ENCODE data around the gene POU2AF3.

Gene POU2AF3

DNA sequence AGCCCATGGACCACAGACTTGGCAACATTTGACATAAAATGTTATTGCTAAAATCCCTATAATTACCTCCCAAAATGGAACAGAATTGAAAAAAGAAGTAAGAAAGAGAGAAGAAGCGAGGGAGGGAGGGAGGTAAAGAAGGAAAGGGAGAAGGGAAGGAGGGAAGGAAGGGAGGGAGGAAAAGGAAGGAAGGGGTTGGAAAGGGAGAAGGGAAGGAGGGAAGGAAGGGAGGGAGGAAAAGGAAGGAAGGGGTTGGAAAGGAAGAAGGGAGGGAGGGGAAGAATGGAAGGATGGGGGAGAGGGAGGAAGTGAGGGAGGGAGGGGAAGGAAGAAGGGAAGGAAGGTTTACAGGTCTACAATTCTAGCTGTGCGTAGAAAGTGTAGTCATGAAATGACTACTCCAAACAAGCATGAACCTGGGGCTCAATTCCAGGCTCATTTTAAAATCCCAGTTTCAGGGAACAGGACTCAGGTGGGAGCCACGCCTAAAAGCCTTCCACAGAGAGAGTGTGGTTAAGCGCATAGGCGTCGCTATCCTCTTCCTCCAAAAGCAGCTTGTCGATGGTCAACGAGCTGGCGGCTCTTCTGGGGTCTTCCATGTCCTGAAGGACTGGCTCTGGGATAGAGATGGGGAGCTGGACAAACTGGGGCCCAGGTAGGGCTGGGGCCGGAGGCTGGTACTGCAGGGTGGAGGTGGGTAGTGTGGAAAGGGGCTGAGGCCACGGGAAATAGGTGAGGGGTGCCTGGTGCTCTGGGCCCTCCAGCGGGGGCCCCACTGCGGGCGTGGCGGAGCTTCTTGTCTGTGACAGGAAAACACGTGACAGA is 55.6 kb downstream of the POU2AF3 start:
- no peak for DNase-seq

- DNase-seq = no peak
Measured at GRCh38 chr11:111354601-111354891, 56.2 kb downstream of the POU2AF3 start.

- DNase-seq = no peak
Measured at GRCh38 chr11:111355101-111355500, 56.8 kb downstream of the POU2AF3 start.

DNA sequence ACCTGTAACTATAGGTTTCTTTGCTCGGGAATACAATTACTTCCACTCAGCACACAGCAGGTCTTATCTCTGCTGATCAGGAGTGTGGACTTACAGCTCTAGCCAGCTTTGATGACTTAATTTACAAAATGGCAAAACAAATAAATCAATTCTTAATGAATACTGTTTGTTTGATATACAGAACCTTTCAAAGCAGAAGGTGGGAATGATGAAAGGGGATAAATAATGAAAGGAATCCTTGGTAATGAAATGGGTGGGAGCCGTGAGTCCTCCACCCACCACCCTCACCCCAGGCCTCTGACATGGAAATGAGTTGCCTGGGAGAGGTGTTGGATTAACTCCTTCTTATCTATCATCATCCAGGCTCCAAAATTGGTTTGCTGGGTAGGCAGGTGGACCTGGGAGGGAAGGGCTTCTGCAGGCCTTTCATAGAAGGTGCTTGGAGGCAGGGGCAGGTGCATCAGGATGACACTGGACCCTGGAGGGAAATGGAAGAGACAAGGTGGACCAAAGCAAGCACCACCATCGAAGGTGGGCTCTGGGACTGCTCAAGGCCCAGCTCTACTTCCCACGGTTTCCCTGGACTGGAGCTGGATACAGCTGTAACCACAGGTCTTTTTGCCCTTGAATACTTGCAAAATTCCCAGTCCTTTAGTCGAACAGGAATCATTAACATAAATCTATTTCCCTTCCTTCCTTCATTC is 57.8 kb downstream of the POU2AF3 start:
- no peak for DNase-seq

DNA sequence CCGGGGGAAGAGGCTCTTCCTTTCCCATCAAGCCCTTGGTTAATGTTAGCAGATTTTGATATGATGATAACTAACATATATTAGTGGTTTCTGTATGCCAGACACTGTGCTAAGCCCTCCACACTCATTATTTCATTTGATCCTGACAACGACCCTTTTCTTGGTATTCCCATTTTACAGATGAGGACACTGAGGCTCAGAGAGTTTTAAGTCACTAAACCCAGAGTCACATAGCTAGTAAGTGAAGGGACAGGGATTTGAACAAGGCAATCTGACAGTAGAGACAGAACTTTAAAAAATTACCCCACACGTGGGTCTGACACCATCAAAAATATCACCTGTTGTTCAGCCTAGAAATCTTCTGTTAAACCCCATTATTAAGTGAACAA is 58.3 kb downstream of the POU2AF3 start:
- DNase-seq = no peak

DNA sequence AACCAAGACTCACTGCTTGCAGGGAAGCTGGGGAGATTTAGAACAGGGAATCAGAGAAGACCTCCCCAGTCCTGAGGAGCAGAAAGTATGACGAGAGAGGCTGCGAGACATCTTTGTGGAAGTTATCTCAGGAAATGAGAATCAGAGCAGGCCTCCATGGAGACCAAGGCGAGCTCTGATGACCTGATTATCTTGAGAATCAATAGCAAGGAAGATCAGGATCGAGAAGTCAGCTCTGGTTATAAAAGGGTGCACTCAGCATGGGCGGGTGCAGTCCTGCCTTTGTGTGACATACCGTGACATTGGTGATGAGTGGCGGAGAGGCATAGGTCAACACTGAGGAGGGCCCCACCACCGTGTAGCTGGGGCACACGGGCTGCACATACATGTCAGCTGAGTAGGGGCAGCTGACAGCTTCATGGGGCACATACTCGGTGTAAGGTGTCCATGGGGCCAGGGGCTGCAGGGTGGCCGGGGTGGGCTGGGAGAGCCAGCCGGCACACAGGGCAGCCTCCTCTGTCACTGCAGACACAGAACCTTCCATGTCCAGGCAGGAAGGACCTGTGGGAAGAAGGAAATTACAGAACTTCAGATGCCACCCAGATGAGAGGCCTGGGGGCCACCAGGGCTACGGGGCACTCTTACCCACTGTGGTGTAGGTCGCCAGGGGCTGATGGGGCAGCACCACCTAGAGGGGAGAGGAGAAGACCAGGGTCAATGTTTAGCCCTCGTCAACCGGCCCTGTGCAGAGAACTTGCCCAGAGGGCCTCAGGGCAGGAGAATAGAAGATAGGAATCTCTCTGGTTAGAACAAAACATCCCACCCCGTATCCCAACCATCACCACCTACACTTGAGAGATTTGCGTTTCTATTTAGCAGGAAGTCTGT is 59.0 kb downstream of the POU2AF3 start:
- no peak for DNase-seq
